Gastroesophageal sphincter (tissue), 4 donors: ENCODE data around the gene OGFOD3. TPM values are rescaled to one million over a fixed set of nuclear protein-coding genes. Genes with fewer than 3 reads are reported as not detected.

Source experiments
- ATAC-seq: fragments of 150-250 bp; one replicate; pipeline ENCODE4 v1.9.1; 2016; ENCODE audit warnings: mild to moderate bottlenecking, moderate library complexity
- H3K27ac ChIP-seq, 4 donors: fragments of 200-600 bp; sonication (generic) in 3 of 4; 1 replicate in 3 of 4; 2 replicates in 1 of 4; pipeline ENCODE4 v1.5.1; 2016 to 2019
- H3K27me3 ChIP-seq: fragments of 200-600 bp; sonication (generic); one replicate; pipeline ENCODE4 v1.5.1; 2019
- H3K36me3 ChIP-seq, 2 donors: fragments of 200-600 bp; sonication (generic); one replicate each; pipeline ENCODE4 v1.5.1; 2019; ENCODE audit warnings: control low read depth in 1 of 2
- H3K4me1 ChIP-seq, 3 donors: fragments of 200-600 bp; sonication (generic); 1 replicate in 2 of 3; 2 replicates in 1 of 3; pipeline ENCODE4 v1.5.1; 2016 to 2019; ENCODE audit warnings: control low read depth in 2 of 3
- H3K4me3 ChIP-seq, 2 donors: fragments of 200-600 bp; sonication (generic); one replicate each; pipeline ENCODE4 v1.5.1; 2019; ENCODE audit warnings: mild to moderate bottlenecking in 1 of 2, moderate library complexity in 1 of 2
- H3K9me3 ChIP-seq, 3 donors: fragments of 200-600 bp; sonication (generic); one replicate each; pipeline ENCODE4 v1.5.1; 2017 to 2019; ENCODE audit warnings: control low read depth in 2 of 3
- EP300 ChIP-seq: sonication (generic); formaldehyde crosslinking; IDR thresholded peaks from one replicate; pipeline ENCODE4 v1.6.1; 2017; ENCODE audit warnings: antibody characterized with exemption, mild to moderate bottlenecking
- POLR2A ChIP-seq, 2 donors: fragments of 450-650 bp; IDR thresholded peaks; one replicate each; pipeline ENCODE4 v1.6.1; 2017; ENCODE audit warnings: antibody characterized with exemption in 2 of 2, mild to moderate bottlenecking in 2 of 2, moderate library complexity in 1 of 2
- POLR2AphosphoS5 ChIP-seq: sonication (generic); formaldehyde crosslinking; IDR thresholded peaks from one replicate; pipeline ENCODE4 v1.6.1; 2017; ENCODE audit warnings: antibody characterized with exemption
- WGBS, 2 donors: methylation state at CpG; one replicate each; pipeline ENCODE4 v1.1.5; 2018; ENCODE audit warnings: low coverage in 1 of 2; 5-methylcytosine and 5-hydroxymethylcytosine counted together
- total RNA-seq, 4 donors: library from RNA; depleted of rRNA; stranded (reverse); fragments of >200 nt; gene quantifications; one replicate each; pipeline ENCODE4 v1.1.0, GENCODE V29; 2016
- TF ChIP-seq, protein P1 (sequence below), 4 experiments: fragments of 200-600 bp in 2 of 4; fragments of 450-650 bp in 2 of 4; sonication (generic) in 1 of 4; IDR thresholded peaks; one replicate each; pipeline ENCODE4 v1.5.1; 2017 to 2019; ENCODE audit warnings: antibody characterized with exemption in 4 of 4, mild to moderate bottlenecking in 2 of 4, moderate library complexity in 2 of 4

OGFOD3 gene
- total RNA-seq, 4 donors from 2014 or later, result 26.4 to 39.5 (median 28.8) TPM

DNA sequence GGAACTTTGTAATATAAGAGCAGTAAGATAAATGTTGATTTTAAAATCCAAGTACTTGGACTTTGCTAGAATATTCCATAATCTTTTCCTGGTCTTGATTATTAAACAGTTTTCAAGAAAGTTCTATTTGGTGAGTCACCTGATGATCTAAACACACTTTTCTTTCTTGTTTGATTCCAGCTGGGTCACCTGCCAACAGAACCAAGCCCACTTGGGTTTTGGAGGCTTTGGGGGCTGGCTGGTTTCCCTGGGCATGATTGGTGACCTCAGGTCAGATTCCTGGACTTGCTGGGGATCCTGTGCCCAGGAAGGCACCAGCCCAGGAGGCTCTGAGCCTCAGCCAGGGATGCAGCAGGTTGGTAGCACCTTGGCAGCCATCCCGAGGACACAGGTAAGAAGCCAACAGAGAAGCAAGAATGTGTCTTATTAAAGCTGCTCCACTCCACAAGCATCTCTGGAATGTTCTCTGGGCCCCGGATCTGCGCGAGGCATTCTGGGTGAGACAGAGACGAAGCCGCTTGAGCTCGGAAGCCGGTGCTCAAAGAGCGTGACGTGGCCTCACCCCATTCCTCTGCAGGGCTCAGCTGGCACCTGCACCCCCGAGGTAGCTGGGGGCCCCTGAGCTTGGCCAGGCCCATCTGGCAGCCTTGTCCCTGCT lies 62.5 kb downstream of the OGFOD3 start:
- H3K9me3 ChIP-seq, result no peaks in the 10 kb centered on the region
- TF ChIP-seq POLR2A (IDR thresholded peaks at IDR 0.05) (no peak), EP300 (no peak), POLR2AphosphoS5 (no peak)
- TF ChIP-seq, protein P1, sequence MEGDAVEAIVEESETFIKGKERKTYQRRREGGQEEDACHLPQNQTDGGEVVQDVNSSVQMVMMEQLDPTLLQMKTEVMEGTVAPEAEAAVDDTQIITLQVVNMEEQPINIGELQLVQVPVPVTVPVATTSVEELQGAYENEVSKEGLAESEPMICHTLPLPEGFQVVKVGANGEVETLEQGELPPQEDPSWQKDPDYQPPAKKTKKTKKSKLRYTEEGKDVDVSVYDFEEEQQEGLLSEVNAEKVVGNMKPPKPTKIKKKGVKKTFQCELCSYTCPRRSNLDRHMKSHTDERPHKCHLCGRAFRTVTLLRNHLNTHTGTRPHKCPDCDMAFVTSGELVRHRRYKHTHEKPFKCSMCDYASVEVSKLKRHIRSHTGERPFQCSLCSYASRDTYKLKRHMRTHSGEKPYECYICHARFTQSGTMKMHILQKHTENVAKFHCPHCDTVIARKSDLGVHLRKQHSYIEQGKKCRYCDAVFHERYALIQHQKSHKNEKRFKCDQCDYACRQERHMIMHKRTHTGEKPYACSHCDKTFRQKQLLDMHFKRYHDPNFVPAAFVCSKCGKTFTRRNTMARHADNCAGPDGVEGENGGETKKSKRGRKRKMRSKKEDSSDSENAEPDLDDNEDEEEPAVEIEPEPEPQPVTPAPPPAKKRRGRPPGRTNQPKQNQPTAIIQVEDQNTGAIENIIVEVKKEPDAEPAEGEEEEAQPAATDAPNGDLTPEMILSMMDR (IDR thresholded peaks at IDR 0.05), result no peak
- WGBS, 2 donors, result 58% methylated on average over 5 of the region's 11 CpGs; no CpG with 5 or more reads in 1 of the 2 donors
- H3K27me3 ChIP-seq, result peaks cover 45% of the 10 kb centered on the region
- no peaks in the 10 kb centered on the region for H3K36me3 ChIP-seq
- no peak overlapping the region for H3K4me3 ChIP-seq
- H3K4me1 ChIP-seq, result peaks cover 0 to 21% (median 0%) of the 10 kb centered on the region in 3 donors
- no peak overlapping the region for H3K27ac ChIP-seq
- ATAC-seq, result no peak

DNA sequence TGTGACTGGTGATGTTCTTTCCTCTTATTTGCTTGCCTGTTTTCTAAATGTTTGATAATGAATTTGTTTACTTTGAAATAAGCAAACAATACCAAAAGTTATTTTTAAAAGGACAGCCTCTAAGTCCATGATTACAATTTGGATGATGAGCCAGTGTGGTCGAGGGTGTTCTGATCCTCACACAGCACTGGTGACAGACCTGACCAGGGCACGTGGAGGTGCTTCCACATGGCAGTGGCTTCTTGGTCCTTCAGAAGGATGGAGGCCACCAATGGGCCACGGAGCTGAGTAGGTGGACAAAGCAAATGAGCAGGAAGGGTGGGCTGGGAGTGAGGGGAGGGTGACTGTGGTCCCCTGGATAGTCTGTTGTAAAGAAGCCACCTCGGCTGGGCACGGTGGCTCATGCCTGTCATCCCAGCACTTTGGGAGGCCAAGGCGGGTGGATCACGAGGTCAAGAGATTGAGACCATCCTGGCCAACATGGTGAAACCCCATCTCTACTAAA lies 63.5 kb downstream of the OGFOD3 start:
- H3K4me3 ChIP-seq, result no peak overlapping the region
- H3K27me3 ChIP-seq, result peaks cover 52% of the 10 kb centered on the region
- H3K36me3 ChIP-seq, result no peaks in the 10 kb centered on the region
- peaks cover 0 to 21% (median 0%) of the 10 kb centered on the region in 3 donors for H3K4me1 ChIP-seq
- H3K27ac ChIP-seq, result no peak overlapping the region
- no peak for ATAC-seq
- 74 to 90% methylated on average over 3 of the region's 7 CpGs for WGBS, 2 donors
- no peaks in the 10 kb centered on the region for H3K9me3 ChIP-seq
- TF ChIP-seq POLR2A (IDR thresholded peaks at IDR 0.05) (no peak), POLR2AphosphoS5 (no peak), EP300 (no peak)
- TF ChIP-seq, protein P1 (IDR thresholded peaks at IDR 0.05), result no peak

DNA sequence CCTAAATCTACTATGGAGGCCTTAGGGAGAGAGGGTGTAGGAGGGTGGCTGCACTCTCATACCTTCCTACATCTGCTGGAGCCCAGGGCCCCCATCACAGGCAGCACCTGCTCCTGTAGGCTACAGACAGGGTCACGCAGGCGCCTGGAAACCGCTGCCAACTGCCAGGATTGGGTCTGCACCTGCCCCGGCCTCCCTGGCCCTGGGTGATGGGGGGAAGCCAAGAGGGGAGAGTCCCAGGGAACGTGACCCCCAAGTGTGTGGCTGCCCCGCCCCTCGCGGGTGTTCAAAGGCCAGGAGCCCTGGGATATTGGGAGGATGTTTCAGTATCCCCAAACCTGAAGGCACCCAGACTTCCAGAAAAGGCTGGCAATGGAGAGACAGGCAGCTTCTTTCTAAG lies 64.9 kb downstream of the OGFOD3 start:
- Histone ChIP-seq H3K9me3 (no peaks in the 10 kb centered on the region), H3K36me3 (no peaks in the 10 kb centered on the region), H3K27ac (no peak overlapping the region), H3K27me3 (peaks cover 40% of the 10 kb centered on the region), H3K4me1 (peaks cover 0 to 21% (median 0%) of the 10 kb centered on the region in 3 donors), H3K4me3 (no peak overlapping the region)
- no peak for ATAC-seq
- WGBS, 2 donors, result no CpG with 5 or more reads among the region's 8 CpGs
- TF ChIP-seq POLR2A (IDR thresholded peaks at IDR 0.05) (no peak), EP300 (no peak), POLR2AphosphoS5 (no peak)
- TF ChIP-seq, protein P1 (IDR thresholded peaks at IDR 0.05), result no peak

DNA sequence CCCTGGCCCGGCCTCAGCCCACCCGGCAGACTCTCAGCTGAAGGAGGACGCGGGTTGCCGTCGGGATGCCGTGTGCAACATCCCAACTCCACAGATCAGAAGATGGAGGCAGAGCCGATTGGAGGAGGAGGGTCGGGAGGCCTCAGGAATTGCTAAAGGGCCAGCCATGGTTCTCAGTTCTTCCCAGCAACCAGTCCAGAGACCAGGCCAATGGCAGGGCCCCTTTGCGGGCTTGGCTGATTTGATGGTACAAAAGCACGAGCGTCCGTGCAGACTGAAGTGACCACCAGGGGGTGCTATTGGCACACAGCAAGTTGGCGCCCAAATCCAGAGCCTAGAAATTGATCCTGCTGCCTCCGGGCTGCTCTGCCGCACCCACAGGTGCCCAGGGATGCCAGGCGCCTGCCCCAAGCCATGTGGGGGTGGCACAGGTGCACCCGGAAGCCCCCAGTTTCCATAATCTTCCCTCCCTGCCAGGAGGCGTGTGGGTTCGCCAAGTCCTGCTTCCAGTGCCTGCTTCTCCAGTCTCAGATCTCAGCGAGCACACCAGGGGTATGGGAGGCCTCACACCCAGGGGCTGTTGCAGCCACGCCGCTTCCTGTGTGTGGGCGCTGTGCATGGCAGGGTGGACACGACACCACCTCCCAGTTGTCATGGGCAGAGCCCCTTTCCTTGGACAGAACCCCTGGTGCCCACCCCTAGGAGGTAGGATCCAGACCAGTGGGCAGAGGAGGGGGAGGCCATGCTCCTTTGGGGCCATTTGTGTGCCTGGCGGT lies 66.5 kb downstream of the OGFOD3 start:
- ATAC-seq, result peak; percentile 72
- Histone ChIP-seq H3K27ac (no peak overlapping the region), H3K27me3 (peaks cover 31% of the 10 kb centered on the region), H3K4me1 (peaks cover 0 to 21% (median 0%) of the 10 kb centered on the region in 3 donors), H3K36me3 (no peaks in the 10 kb centered on the region), H3K4me3 (no peak overlapping the region), H3K9me3 (no peaks in the 10 kb centered on the region)
- TF ChIP-seq EP300, result no peak
- TF ChIP-seq, protein P1 (IDR thresholded peaks at IDR 0.05), result peak in 3 of 4 experiments; percentile 90 to 98 (median 96)
- TF ChIP-seq POLR2AphosphoS5, result peak; percentile 15
- WGBS, 2 donors, result 0% methylated on average over 3 of the region's 26 CpGs; no CpG with 5 or more reads in 1 of the 2 donors
